Osteocyte (in vitro differentiated cells): Measurements from ENCODE around the gene CHST11. TPM values are rescaled to one million over a fixed set of nuclear protein-coding genes. Genes with fewer than 3 reads are reported as not detected.
"Not testable (repeated sequence)": the region's sequence is repeated elsewhere in the genome, so short reads cannot be mapped to it uniquely, and the experiment has no call there.

Source experiments
- DNase-seq: peaks from one replicate; pipeline ENCODE4 v3.0.0; 2021; ENCODE audit warnings: mixed read lengths; ENCODE audit not compliant: unreplicated experiment; ENCODE audit errors: extremely low spot score
- H3K27ac Mint-ChIP-seq: one replicate; pipeline ENCODE4 v1.8.0; 2021; ENCODE audit warnings: mild to moderate bottlenecking, mixed read lengths; ENCODE audit not compliant: unreplicated experiment
- H3K27me3 Mint-ChIP-seq: one replicate; pipeline ENCODE4 v1.8.0; 2021; ENCODE audit warnings: mixed read lengths; ENCODE audit not compliant: unreplicated experiment
- H3K36me3 Mint-ChIP-seq: one replicate; pipeline ENCODE4 v1.8.0; 2021; ENCODE audit warnings: mixed read lengths; ENCODE audit not compliant: unreplicated experiment
- H3K4me1 Mint-ChIP-seq: one replicate; pipeline ENCODE4 v1.8.0; 2021; ENCODE audit warnings: mixed read lengths; ENCODE audit not compliant: unreplicated experiment
- H3K4me3 Mint-ChIP-seq: one replicate; pipeline ENCODE4 v1.8.0; 2021; ENCODE audit warnings: mild to moderate bottlenecking, moderate library complexity, mixed read lengths; ENCODE audit not compliant: unreplicated experiment
- H3K9me3 Mint-ChIP-seq: one replicate; pipeline ENCODE4 v1.8.0; 2021; ENCODE audit warnings: mixed read lengths; ENCODE audit not compliant: unreplicated experiment
- total RNA-seq: library from RNA; stranded (reverse); gene quantifications from 2 replicates; pipeline ENCODE4 v1.2.1, GENCODE V29; 2021
- TF ChIP-seq, protein P1 (sequence below): fragments of 200-600 bp; sonication (generic); IDR thresholded peaks from 2 replicates; pipeline ENCODE4 v1.5.0; 2021; ENCODE audit warnings: antibody characterized with exemption, mild to moderate bottlenecking, moderate library complexity

CHST11 gene
- total RNA-seq, 1 donor from 2014 or later: 7.5 TPM

DNA sequence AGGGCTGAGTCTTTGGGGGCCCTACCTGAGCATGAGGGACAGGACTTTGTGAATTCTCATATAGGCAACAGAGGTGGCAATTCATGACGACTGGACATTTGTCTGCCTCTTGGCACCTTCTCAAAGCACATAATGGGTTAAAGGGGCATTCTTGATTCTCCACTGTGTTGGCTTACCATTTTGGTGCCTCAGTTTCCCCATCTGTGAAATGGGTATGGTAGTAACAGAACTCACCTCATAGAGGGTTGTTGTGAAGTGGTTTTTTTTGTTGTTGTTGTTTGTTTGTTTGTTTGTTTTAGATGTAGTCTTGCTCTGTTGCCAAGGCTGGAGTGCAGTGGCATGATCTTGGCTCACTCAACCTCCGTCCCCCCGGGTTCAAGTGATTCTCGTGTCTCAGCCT is 106.0 kb downstream of the CHST11 start:
- Mint-ChIP-seq H3K4me3 (no peak overlapping the region), H3K4me1 (no peaks in the 10 kb centered on the region), H3K27me3 (no peaks in the 10 kb centered on the region), H3K27ac (no peak overlapping the region), H3K36me3 (no peaks in the 10 kb centered on the region), H3K9me3 (no peaks in the 10 kb centered on the region)
- no peak for DNase-seq
- TF ChIP-seq, protein P1, sequence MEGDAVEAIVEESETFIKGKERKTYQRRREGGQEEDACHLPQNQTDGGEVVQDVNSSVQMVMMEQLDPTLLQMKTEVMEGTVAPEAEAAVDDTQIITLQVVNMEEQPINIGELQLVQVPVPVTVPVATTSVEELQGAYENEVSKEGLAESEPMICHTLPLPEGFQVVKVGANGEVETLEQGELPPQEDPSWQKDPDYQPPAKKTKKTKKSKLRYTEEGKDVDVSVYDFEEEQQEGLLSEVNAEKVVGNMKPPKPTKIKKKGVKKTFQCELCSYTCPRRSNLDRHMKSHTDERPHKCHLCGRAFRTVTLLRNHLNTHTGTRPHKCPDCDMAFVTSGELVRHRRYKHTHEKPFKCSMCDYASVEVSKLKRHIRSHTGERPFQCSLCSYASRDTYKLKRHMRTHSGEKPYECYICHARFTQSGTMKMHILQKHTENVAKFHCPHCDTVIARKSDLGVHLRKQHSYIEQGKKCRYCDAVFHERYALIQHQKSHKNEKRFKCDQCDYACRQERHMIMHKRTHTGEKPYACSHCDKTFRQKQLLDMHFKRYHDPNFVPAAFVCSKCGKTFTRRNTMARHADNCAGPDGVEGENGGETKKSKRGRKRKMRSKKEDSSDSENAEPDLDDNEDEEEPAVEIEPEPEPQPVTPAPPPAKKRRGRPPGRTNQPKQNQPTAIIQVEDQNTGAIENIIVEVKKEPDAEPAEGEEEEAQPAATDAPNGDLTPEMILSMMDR: no peak

DNA sequence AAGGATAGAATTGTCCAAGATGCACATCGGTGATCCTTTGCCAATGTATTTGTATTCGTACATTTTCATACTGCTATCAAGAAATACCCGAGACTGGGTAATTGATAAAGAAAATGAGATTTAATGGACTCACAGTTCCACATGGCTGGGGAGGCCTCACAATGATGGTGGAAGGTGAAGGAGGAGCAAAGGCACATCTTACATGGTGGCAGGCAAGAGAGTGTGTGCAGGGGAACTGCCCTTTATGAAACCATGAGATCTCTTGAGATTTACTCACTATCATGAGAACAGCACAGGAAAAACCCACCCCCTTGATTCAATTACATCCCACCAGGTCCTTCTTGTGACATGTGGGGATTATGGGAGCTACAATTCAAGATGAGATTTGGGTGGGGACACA is 107.9 kb downstream of the CHST11 start:
- H3K27ac Mint-ChIP-seq, H3K36me3 Mint-ChIP-seq, H3K9me3 Mint-ChIP-seq, H3K4me1 Mint-ChIP-seq, DNase-seq, H3K27me3 Mint-ChIP-seq, H3K4me3 Mint-ChIP-seq: not testable (repeated sequence)

DNA sequence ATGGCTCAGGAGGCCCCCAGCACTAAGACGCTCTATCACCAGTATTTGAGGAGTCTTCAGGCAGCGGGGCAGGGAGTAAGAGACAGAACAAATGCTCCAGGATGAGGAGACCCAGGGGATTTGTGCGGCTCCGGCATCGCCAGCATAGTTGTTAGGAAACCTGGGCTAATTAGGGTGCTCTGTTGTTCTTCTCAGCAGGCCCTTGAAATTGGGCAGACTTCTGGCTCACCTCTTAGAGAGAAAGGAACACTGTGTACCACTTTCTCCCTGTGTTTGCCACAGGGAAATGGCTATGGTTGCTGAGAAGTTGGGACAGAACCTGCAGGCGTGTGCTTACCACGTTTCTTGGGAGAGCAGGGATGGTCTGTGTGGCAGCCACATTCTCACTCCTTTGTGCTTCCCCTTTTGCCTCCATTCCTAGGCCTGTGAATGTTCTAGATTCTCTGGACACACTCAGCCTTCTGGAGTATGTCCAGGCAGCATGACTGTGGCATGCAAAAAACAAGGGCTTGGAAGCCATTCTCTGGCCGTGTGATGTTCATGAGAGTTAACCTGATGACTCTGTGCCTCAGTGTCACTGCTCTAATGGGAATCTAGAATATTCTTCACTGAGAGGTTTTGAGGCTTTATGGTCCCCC is 109.0 kb downstream of the CHST11 start:
- TF ChIP-seq, protein P1: no peak
- H3K9me3 Mint-ChIP-seq: no peaks in the 10 kb centered on the region
- DNase-seq: no peak
- no peaks in the 10 kb centered on the region for H3K27me3 Mint-ChIP-seq
- H3K4me3 Mint-ChIP-seq: no peak overlapping the region
- no peaks in the 10 kb centered on the region for H3K36me3 Mint-ChIP-seq
- no peak overlapping the region for H3K27ac Mint-ChIP-seq
- H3K4me1 Mint-ChIP-seq: no peaks in the 10 kb centered on the region

DNA sequence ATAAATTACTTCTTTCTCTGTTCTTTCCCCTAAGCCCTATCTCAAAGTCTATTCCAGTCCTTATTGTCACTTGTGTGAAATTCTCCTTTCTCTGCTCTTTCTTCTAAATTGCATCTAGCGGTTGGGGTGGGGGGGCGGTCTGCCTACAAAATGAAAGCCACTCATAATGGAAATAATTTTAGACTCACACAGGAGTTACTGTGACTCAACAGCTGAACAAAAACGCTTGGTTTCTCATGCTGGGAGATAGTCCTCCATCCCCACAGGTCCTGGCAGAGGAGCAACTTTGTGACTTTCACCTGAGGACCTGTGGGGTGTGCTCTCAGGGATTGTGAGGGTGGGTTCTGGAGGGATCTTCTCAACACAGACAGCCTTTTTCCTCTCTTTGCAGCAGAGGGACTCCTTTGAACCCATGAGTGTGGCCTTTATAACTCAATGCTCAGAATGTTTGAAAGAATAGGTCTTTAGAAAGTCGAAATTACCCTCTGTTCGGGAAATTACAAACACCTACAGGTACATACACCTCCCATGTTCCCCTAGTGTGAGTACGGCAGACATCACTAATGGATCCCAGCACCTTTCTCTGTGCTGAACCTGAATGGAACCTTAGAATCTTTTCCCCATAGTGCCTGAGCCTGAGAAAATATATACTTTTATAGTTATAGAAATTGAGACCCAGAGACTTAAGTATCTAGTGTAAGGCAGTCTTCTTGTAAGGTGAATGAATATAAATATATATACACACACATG is 109.7 kb downstream of the CHST11 start:
- Mint-ChIP-seq H3K4me1 (no peaks in the 10 kb centered on the region), H3K36me3 (no peaks in the 10 kb centered on the region), H3K27me3 (no peaks in the 10 kb centered on the region), H3K9me3 (no peaks in the 10 kb centered on the region), H3K4me3 (no peak overlapping the region), H3K27ac (no peak overlapping the region)
- TF ChIP-seq, protein P1: no peak
- no peak for DNase-seq

DNA sequence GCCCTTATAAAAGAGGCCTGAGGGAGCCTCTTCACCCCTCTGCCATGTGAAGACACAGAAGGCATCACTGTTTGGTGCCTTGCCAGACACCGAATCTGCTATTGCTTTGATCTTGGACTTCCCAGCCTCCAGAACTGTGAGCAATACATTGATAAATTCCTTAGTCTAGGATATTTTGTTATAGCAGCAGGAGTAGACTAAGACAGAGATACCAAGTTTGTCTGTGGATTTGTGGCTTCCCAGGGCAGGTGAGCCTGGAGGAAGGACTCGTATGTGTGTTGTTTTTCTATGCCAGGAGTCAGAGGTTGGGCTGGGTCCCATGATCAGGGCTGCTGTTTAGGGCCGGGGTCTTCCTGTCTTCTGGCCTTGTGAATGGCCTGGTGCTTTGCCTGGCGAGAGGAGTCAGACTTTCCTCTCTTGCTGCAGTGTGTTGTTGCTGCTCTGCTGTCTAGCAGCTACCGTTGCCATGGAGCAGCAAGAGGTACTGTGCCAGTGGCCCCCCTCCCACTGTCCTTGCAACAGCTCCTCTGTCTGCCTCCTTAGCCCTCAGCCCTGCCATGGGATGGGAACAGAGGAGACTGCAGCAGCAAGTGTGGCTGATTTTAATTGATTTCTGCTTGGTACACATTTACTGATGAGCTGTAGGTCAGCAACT is 111.2 kb downstream of the CHST11 start:
- no peak overlapping the region for H3K27ac Mint-ChIP-seq
- TF ChIP-seq, protein P1: no peak
- no peak for DNase-seq
- no peaks in the 10 kb centered on the region for H3K27me3 Mint-ChIP-seq
- no peak overlapping the region for H3K4me3 Mint-ChIP-seq
- H3K36me3 Mint-ChIP-seq: peaks cover 3% of the 10 kb centered on the region
- no peaks in the 10 kb centered on the region for H3K9me3 Mint-ChIP-seq
- H3K4me1 Mint-ChIP-seq: no peaks in the 10 kb centered on the region
